ENCODE results near the gene THBS2. TPM values are rescaled to one million over a fixed set of nuclear protein-coding genes. Genes with fewer than 3 reads are reported as not detected.

Gene THBS2
- total and polyA plus RNA-seq, 2 donors (not counting 1 experiment from before 2014, with no cell fraction given): 86.5 to 269 TPM

- H3K9ac ChIP-seq (ENCODE audit: insufficient read depth, low read length): no peak overlapping the region
- H3K4me1 ChIP-seq (ENCODE audit: control insufficient read depth, extremely low read depth, insufficient read depth, low read length): peaks cover 7% of the 10 kb centered on the region
- no peak overlapping the region for H3K4me3 ChIP-seq (replicated peaks in 1 of 4; ENCODE audit: control extremely low read depth in 1 of 4, insufficient read depth in 1 of 4, low read depth in 3 of 4, low read length in 4 of 4)
- H3K27me3 ChIP-seq (ENCODE audit: control insufficient read depth, insufficient read depth, low read length): no peaks in the 10 kb centered on the region
- no peaks in the 10 kb centered on the region for H3K36me3 ChIP-seq (ENCODE audit: control insufficient read depth, insufficient read depth, low read length)
- H3K4me2 ChIP-seq (ENCODE audit: extremely low read depth, insufficient read depth, low read length): no peak overlapping the region
- no peaks in the 10 kb centered on the region for H3K79me2 ChIP-seq (ENCODE audit: control insufficient read depth, insufficient read depth, low read length)
- no peak overlapping the region for H3K27ac ChIP-seq (ENCODE audit: insufficient read depth, low read length)
- H2AFZ ChIP-seq (ENCODE audit: low read length): no peak overlapping the region
- no peak for DNase-seq (ENCODE audit: low read depth in 2 of 2)
- no peaks in the 10 kb centered on the region for H4K20me1 ChIP-seq (ENCODE audit: control insufficient read depth, extremely low read depth, insufficient read depth, low read length)
- no peaks in the 10 kb centered on the region for H3K9me3 ChIP-seq (ENCODE audit: control insufficient read depth, insufficient read depth, low read depth, low read length)
- no peak for TF ChIP-seq EZH2 (IDR thresholded peaks at IDR 0.05; ENCODE audit: low read length, missing control alignments)
- no peak for TF ChIP-seq CTCF (conservative IDR thresholded peaks at IDR 0.05 in 1 of 2, IDR thresholded peaks at IDR 0.05 in 1 of 2; ENCODE audit: low read depth in 1 of 2, low read length in 2 of 2)
These were observed 51.7 kb downstream of the THBS2 start for GRCh38 chr6:169201985-169202384.

- Histone ChIP-seq H3K9ac (ENCODE audit: insufficient read depth, low read length) (no peak overlapping the region), H3K4me3 (replicated peaks in 1 of 4; ENCODE audit: control extremely low read depth in 1 of 4, insufficient read depth in 1 of 4, low read depth in 3 of 4, low read length in 4 of 4) (no peak overlapping the region), H3K4me1 (ENCODE audit: control insufficient read depth, extremely low read depth, insufficient read depth, low read length) (peaks cover 7% of the 10 kb centered on the region), H2AFZ (ENCODE audit: low read length) (no peak overlapping the region), H3K9me3 (ENCODE audit: control insufficient read depth, insufficient read depth, low read depth, low read length) (no peaks in the 10 kb centered on the region), H3K27me3 (ENCODE audit: control insufficient read depth, insufficient read depth, low read length) (no peaks in the 10 kb centered on the region), H3K4me2 (ENCODE audit: extremely low read depth, insufficient read depth, low read length) (no peak overlapping the region), H3K79me2 (ENCODE audit: control insufficient read depth, insufficient read depth, low read length) (no peaks in the 10 kb centered on the region), H4K20me1 (ENCODE audit: control insufficient read depth, extremely low read depth, insufficient read depth, low read length) (no peaks in the 10 kb centered on the region), H3K36me3 (ENCODE audit: control insufficient read depth, insufficient read depth, low read length) (no peaks in the 10 kb centered on the region), H3K27ac (ENCODE audit: insufficient read depth, low read length) (no peak overlapping the region)
- TF ChIP-seq CTCF (conservative IDR thresholded peaks at IDR 0.05 in 1 of 2, IDR thresholded peaks at IDR 0.05 in 1 of 2; ENCODE audit: low read depth in 1 of 2, low read length in 2 of 2): no peak
- no peak for TF ChIP-seq EZH2 (IDR thresholded peaks at IDR 0.05; ENCODE audit: low read length, missing control alignments)
- no peak for DNase-seq (ENCODE audit: low read depth in 2 of 2)
These were observed 52.6 kb downstream of the THBS2 start for GRCh38 chr6:169200893-169201514.

GRCh38 chr6:169199625-169200335 lies 53.9 kb downstream of the THBS2 start:
- no peak for DNase-seq (ENCODE audit: low read depth in 2 of 2)
- no peak overlapping the region for H3K4me3 ChIP-seq (replicated peaks in 1 of 4; ENCODE audit: control extremely low read depth in 1 of 4, insufficient read depth in 1 of 4, low read depth in 3 of 4, low read length in 4 of 4)
- no peaks in the 10 kb centered on the region for H3K9me3 ChIP-seq (ENCODE audit: control insufficient read depth, insufficient read depth, low read depth, low read length)
- no peak overlapping the region for H3K27ac ChIP-seq (ENCODE audit: insufficient read depth, low read length)
- no peaks in the 10 kb centered on the region for H3K4me1 ChIP-seq (ENCODE audit: control insufficient read depth, extremely low read depth, insufficient read depth, low read length)
- no peaks in the 10 kb centered on the region for H3K79me2 ChIP-seq (ENCODE audit: control insufficient read depth, insufficient read depth, low read length)
- H3K27me3 ChIP-seq (ENCODE audit: control insufficient read depth, insufficient read depth, low read length): no peaks in the 10 kb centered on the region
- H2AFZ ChIP-seq (ENCODE audit: low read length): no peak overlapping the region
- no peak overlapping the region for H3K4me2 ChIP-seq (ENCODE audit: extremely low read depth, insufficient read depth, low read length)
- TF ChIP-seq CTCF (conservative IDR thresholded peaks at IDR 0.05 in 1 of 2, IDR thresholded peaks at IDR 0.05 in 1 of 2; ENCODE audit: low read depth in 1 of 2, low read length in 2 of 2) (no peak), EZH2 (IDR thresholded peaks at IDR 0.05; ENCODE audit: low read length, missing control alignments) (no peak)
- H3K9ac ChIP-seq (ENCODE audit: insufficient read depth, low read length): no peak overlapping the region
- H4K20me1 ChIP-seq (ENCODE audit: control insufficient read depth, extremely low read depth, insufficient read depth, low read length): no peaks in the 10 kb centered on the region
- no peaks in the 10 kb centered on the region for H3K36me3 ChIP-seq (ENCODE audit: control insufficient read depth, insufficient read depth, low read length)

Measured in fibroblast of lung (primary cell).